ENCODE results near the gene RERE.

The RERE gene

GRCh38 chr1:8313231-8313630 lies 504.2 kb downstream of the RERE start:
- Histone ChIP-seq H3K27ac (ENCODE audit: low read depth, low read length, severe bottlenecking) (no peak overlapping the region), H3K9me3 (ENCODE audit: control insufficient read depth, low read length) (peaks cover 5% of the 10 kb centered on the region), H3K4me1 (ENCODE audit: control insufficient read depth, insufficient read depth, low read length, poor library complexity, severe bottlenecking) (peaks cover 11% of the 10 kb centered on the region), H3K36me3 (ENCODE audit: control insufficient read depth, insufficient read depth, low read length) (no peaks in the 10 kb centered on the region), H3K4me3 (ENCODE audit: extremely low read depth, insufficient read depth, low read length, poor library complexity, severe bottlenecking) (no peak overlapping the region)
- 85 to 87% methylated on average over 6 of the region's 6 CpGs for WGBS, 2 experiments (ENCODE audit: insufficient coverage in 2 of 2)

- no peak overlapping the region for H3K27ac ChIP-seq (ENCODE audit: low read depth, low read length, severe bottlenecking)
- no peaks in the 10 kb centered on the region for H3K36me3 ChIP-seq (ENCODE audit: control insufficient read depth, insufficient read depth, low read length)
- peaks cover 11% of the 10 kb centered on the region for H3K4me1 ChIP-seq (ENCODE audit: control insufficient read depth, insufficient read depth, low read length, poor library complexity, severe bottlenecking)
- peaks cover 5% of the 10 kb centered on the region for H3K9me3 ChIP-seq (ENCODE audit: control insufficient read depth, low read length)
- 85 to 94% methylated on average over 13 to 15 of the region's 17 CpGs for WGBS, 2 experiments (ENCODE audit: insufficient coverage in 2 of 2)
- no peak overlapping the region for H3K4me3 ChIP-seq (ENCODE audit: extremely low read depth, insufficient read depth, low read length, poor library complexity, severe bottlenecking)
These were observed 504.9 kb downstream of the RERE start for GRCh38 chr1:8312235-8313218.

GRCh38 chr1:8311068-8311718 lies 506.2 kb downstream of the RERE start:
- Histone ChIP-seq H3K9me3 (ENCODE audit: control insufficient read depth, low read length) (peaks cover 5% of the 10 kb centered on the region), H3K36me3 (ENCODE audit: control insufficient read depth, insufficient read depth, low read length) (no peaks in the 10 kb centered on the region), H3K27ac (ENCODE audit: low read depth, low read length, severe bottlenecking) (no peak overlapping the region), H3K4me3 (ENCODE audit: extremely low read depth, insufficient read depth, low read length, poor library complexity, severe bottlenecking) (no peak overlapping the region), H3K4me1 (ENCODE audit: control insufficient read depth, insufficient read depth, low read length, poor library complexity, severe bottlenecking) (peaks cover 11% of the 10 kb centered on the region)
- whole genome bisulfite sequencing, 2 experiments (ENCODE audit: insufficient coverage in 2 of 2), result 88 to 89% methylated on average over 1 of the region's 1 CpG

- no peak overlapping the region for H3K27ac ChIP-seq (ENCODE audit: low read depth, low read length, severe bottlenecking)
- WGBS, 2 experiments (ENCODE audit: insufficient coverage in 2 of 2), result 88 to 93% methylated on average over 4 of the region's 4 CpGs
- H3K36me3 ChIP-seq (ENCODE audit: control insufficient read depth, insufficient read depth, low read length), result no peaks in the 10 kb centered on the region
- peaks cover 5% of the 10 kb centered on the region for H3K4me1 ChIP-seq (ENCODE audit: control insufficient read depth, insufficient read depth, low read length, poor library complexity, severe bottlenecking)
- peaks cover 5% of the 10 kb centered on the region for H3K9me3 ChIP-seq (ENCODE audit: control insufficient read depth, low read length)
- no peak overlapping the region for H3K4me3 ChIP-seq (ENCODE audit: extremely low read depth, insufficient read depth, low read length, poor library complexity, severe bottlenecking)
These were observed 509.8 kb downstream of the RERE start for GRCh38 chr1:8307628-8308027.

GRCh38 chr1:8303876-8304275 lies 513.6 kb downstream of the RERE start:
- Histone ChIP-seq H3K4me1 (ENCODE audit: control insufficient read depth, insufficient read depth, low read length, poor library complexity, severe bottlenecking) (peaks cover 5% of the 10 kb centered on the region), H3K9me3 (ENCODE audit: control insufficient read depth, low read length) (no peaks in the 10 kb centered on the region), H3K4me3 (ENCODE audit: extremely low read depth, insufficient read depth, low read length, poor library complexity, severe bottlenecking) (no peak overlapping the region), H3K27ac (ENCODE audit: low read depth, low read length, severe bottlenecking) (no peak overlapping the region), H3K36me3 (ENCODE audit: control insufficient read depth, insufficient read depth, low read length) (no peaks in the 10 kb centered on the region)
- 84 to 94% methylated on average over 2 to 3 of the region's 4 CpGs for WGBS, 2 experiments (ENCODE audit: insufficient coverage in 2 of 2)

- 94 to 100% methylated on average over 2 to 3 of the region's 3 CpGs for WGBS, 2 experiments (ENCODE audit: insufficient coverage in 2 of 2)
- H3K4me3 ChIP-seq (ENCODE audit: extremely low read depth, insufficient read depth, low read length, poor library complexity, severe bottlenecking), result no peak overlapping the region
- H3K27ac ChIP-seq (ENCODE audit: low read depth, low read length, severe bottlenecking), result no peak overlapping the region
- H3K4me1 ChIP-seq (ENCODE audit: control insufficient read depth, insufficient read depth, low read length, poor library complexity, severe bottlenecking), result peaks cover 5% of the 10 kb centered on the region
- no peaks in the 10 kb centered on the region for H3K9me3 ChIP-seq (ENCODE audit: control insufficient read depth, low read length)
- H3K36me3 ChIP-seq (ENCODE audit: control insufficient read depth, insufficient read depth, low read length), result no peaks in the 10 kb centered on the region
These were observed 514.3 kb downstream of the RERE start for GRCh38 chr1:8303141-8303540.
